BJ (cell line): ENCODE data around the gene RPS15. TPM values are rescaled to one million over a fixed set of nuclear protein-coding genes. Genes with fewer than 3 reads are reported as not detected.

Experiments
- CTCF ChIA-PET: fragments of 350-600 bp; formaldehyde crosslinking; extraction: SDS; loops from one replicate; lab custom pipeline; 2021; ENCODE audit warnings: antibody characterized with exemption, inconsistent platforms; lab: Yijun Ruan, JAX
- POLR2A ChIA-PET: fragments of 300-600 bp; sonication (Branson Sonifier 250); formaldehyde crosslinking; extraction: SDS; loops from one replicate; lab custom pipeline; 2021; ENCODE audit warnings: antibody characterized with exemption; lab: Charles Lee
- DNase-seq: peaks from one replicate; pipeline ENCODE4 v3.0.0-alpha.2; 2011; ENCODE audit warnings: low read depth
- H3K27me3 ChIP-seq: 2 replicates; pipeline ENCODE4 v1.6.0; 2011; ENCODE audit warnings: low read length; ENCODE audit not compliant: control insufficient read depth, insufficient read depth
- H3K36me3 ChIP-seq: 2 replicates; pipeline ENCODE4 v1.5.1; 2011; ENCODE audit warnings: low read length; ENCODE audit not compliant: control insufficient read depth, insufficient read depth
- H3K4me3 ChIP-seq: 2 replicates; pipeline ENCODE4 v1.5.1; 2011; ENCODE audit warnings: low read depth, mild to moderate bottlenecking, control low read depth, low read length
- CTCF ChIP-seq: IDR thresholded peaks from 2 replicates; pipeline ENCODE4 v1.5.1; 2011; ENCODE audit warnings: low read depth, mild to moderate bottlenecking, control low read depth, inconsistent platforms, low read length, moderate library complexity; ENCODE audit not compliant: insufficient read depth
- polyA plus RNA-seq: library from polyadenylated mRNA; depleted of rRNA; stranded (reverse); fragments of >200 nt; gene quantifications from 2 replicates; pipeline ENCODE4 v1.2.3, GENCODE V29; 2011

The RPS15 gene
- polyA plus RNA-seq, 1 experiment, result 1,597 TPM

GRCh38 chr19:1472231-1473084 is 34.3 kb downstream of the RPS15 start:
- ChIA-PET CTCF (interaction anchor here (1.1 to 1.3 kb wide), 2 partner anchors 10 to 27 kb away, joined by 3 to 5 read pairs; no protein-coding TSS in a partner anchor), POLR2A (interaction anchor here (0.6 kb wide), 1 partner anchor 104 kb away, joined by 3 read pairs; no protein-coding TSS in a partner anchor)
- Histone ChIP-seq H3K27me3 (peaks cover 19% of the 10 kb centered on the region), H3K36me3 (peaks cover 6% of the 10 kb centered on the region), H3K4me3 (no peak overlapping the region)
- no peak for TF ChIP-seq CTCF
- DNase-seq, result no peak

DNA sequence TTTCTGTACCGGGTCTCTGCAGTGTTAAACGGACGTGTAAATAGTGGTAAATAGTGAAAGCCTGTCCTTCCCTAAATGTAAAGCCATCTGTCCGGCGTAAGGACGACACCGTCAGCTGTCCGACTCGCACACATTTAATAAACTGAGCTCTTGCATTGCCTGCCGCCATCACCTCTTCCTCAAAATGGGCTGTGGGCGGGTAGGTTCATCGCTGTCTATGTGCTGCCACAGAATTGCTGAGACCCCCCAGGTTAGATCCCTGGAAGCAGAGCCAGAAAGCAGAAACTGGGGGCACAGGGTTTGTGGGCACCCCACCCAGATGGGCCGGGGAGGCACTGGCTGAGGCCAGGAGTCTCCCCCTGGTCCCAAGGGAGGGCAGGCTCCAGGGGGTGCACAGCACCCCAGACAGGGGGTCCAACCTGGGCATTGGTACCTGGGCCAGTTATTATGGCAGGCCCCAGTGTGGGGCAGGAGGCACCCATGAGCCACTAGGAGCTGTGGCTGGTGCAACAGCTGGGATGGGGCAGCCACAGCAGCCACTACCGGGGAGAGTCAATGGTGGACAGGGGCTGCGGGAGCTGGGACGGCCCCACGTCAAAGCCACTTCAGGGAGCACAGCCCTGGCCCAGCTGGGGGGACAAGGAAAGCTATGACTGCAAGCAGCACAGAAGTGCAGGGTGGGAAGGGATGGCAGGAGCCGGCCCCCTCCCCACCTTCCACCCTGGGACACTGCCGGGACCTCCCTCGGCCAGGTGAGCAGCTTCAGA is 35.1 kb downstream of the RPS15 start:
- CTCF ChIA-PET, result interaction anchor here (1.3 kb wide), 1 partner anchor 28 kb away, joined by 5 read pairs; no protein-coding TSS in a partner anchor
- peaks cover 17% of the 10 kb centered on the region for H3K27me3 ChIP-seq
- no peak for TF ChIP-seq CTCF
- POLR2A ChIA-PET, result no interaction called here
- H3K4me3 ChIP-seq, result no peak overlapping the region
- H3K36me3 ChIP-seq, result peaks cover 6% of the 10 kb centered on the region
- DNase-seq, result no peak

GRCh38 chr19:1474011-1474764 is 36.0 kb downstream of the RPS15 start:
- Histone ChIP-seq H3K36me3 (peaks cover 6% of the 10 kb centered on the region), H3K27me3 (peaks cover 14% of the 10 kb centered on the region), H3K4me3 (no peak overlapping the region)
- no peak for DNase-seq
- POLR2A ChIA-PET, result no interaction called here
- CTCF ChIA-PET, result interaction anchor here (1.3 to 2.1 kb wide), 2 partner anchors 9 to 29 kb away, joined by 5 to 8 read pairs; no protein-coding TSS in a partner anchor
- no peak for TF ChIP-seq CTCF

- CTCF ChIA-PET, result interaction anchor here (2.1 kb wide), 1 partner anchor 9 kb away, joined by 8 read pairs; no protein-coding TSS in a partner anchor
- TF ChIP-seq CTCF, result no peak
- H3K4me3 ChIP-seq, result no peak overlapping the region
- peaks cover 6% of the 10 kb centered on the region for H3K36me3 ChIP-seq
- POLR2A ChIA-PET, result no interaction called here
- peaks cover 14% of the 10 kb centered on the region for H3K27me3 ChIP-seq
- DNase-seq, result no peak
Observed at GRCh38 chr19:1474765-1475351, 36.7 kb downstream of the RPS15 start.
